PC-3 (cell line): ENCODE measurements around the gene HEPACAM2. TPM values are rescaled to one million over a fixed set of nuclear protein-coding genes. Genes with fewer than 3 reads are reported as not detected.
A peak's percentile ranks its signal among the peaks of the same experiment; 100 is the strongest.

ENCODE experiments used
- ATAC-seq: fragments of 200-7000 bp; cut with Tn5 transposase; 2 replicates; pipeline ENCODE4 v1.9.1; 2020; ENCODE audit warnings: mild to moderate bottlenecking, moderate library complexity
- BruUV-seq: library from RNA; stranded (reverse); fragments of 400-500 nt; replicated peaks from 2 replicates; lab custom pipeline; 2021; lab: Mats Ljungman, UMichigan
- CTCF ChIA-PET: fragments of 300-600 bp; sonication (Branson Sonifier 250); formaldehyde crosslinking; loops from one replicate; lab custom pipeline; 2022; ENCODE audit warnings: antibody characterized with exemption; lab: Charles Lee
- POLR2A ChIA-PET: fragments of 300-600 bp; sonication (Branson Sonifier 250); formaldehyde crosslinking; loops from one replicate; lab custom pipeline; 2022; ENCODE audit warnings: antibody characterized with exemption; ENCODE audit not compliant: unreplicated experiment; lab: Charles Lee
- DNase-seq: peaks from one replicate; pipeline ENCODE4 v3.0.0-alpha.2; 2015
- H2AFZ ChIP-seq: fragments of 300-600 bp; sonication (generic); 2 replicates; pipeline ENCODE4 v1.6.0; 2016; ENCODE audit warnings: antibody characterized with exemption, low read length
- H3F3A ChIP-seq: fragments of 300-600 bp; sonication (generic); one replicate; pipeline ENCODE4 v1.6.0; 2017; ENCODE audit warnings: antibody characterized with exemption, low read length, control low read depth, mild to moderate bottlenecking; ENCODE audit not compliant: unreplicated experiment
- H3K27ac ChIP-seq: fragments of 300-600 bp; sonication (generic); 2 replicates; pipeline ENCODE4 v1.5.1; 2016; ENCODE audit warnings: mild to moderate bottlenecking, low read length
- H3K27me3 ChIP-seq: fragments of 300-600 bp; sonication (generic); 2 replicates; pipeline ENCODE4 v1.6.1; 2016; ENCODE audit warnings: low read length, mixed read lengths
- H3K36me3 ChIP-seq: fragments of 300-600 bp; sonication (generic); 2 replicates; pipeline ENCODE4 v1.6.1; 2016; ENCODE audit warnings: low read depth, mixed run types, low read length, mixed read lengths
- H3K4me1 ChIP-seq: fragments of 300-600 bp; sonication (generic); 2 replicates; pipeline ENCODE4 v1.5.1; 2016; ENCODE audit warnings: low read length; ENCODE audit not compliant: insufficient read depth
- H3K4me2 ChIP-seq: fragments of 300-600 bp; sonication (generic); 2 replicates; pipeline ENCODE4 v1.6.0; 2016; ENCODE audit warnings: low read length
- H3K4me3 ChIP-seq: fragments of 300-600 bp; sonication (generic); 2 replicates; pipeline ENCODE4 v1.5.1; 2016; ENCODE audit warnings: mild to moderate bottlenecking, low read length, mixed read lengths
- H3K79me2 ChIP-seq: fragments of 300-600 bp; sonication (generic); 2 replicates; pipeline ENCODE4 v1.6.1; 2017; ENCODE audit warnings: low read length, mixed read lengths
- H3K9ac ChIP-seq: fragments of 300-600 bp; sonication (generic); 2 replicates; pipeline ENCODE4 v1.6.0; 2016; ENCODE audit warnings: mild to moderate bottlenecking, low read length
- H3K9me2 ChIP-seq: fragments of 300-600 bp; sonication (generic); replicated peaks from 2 replicates; pipeline ENCODE4 v1.6.1; 2016; ENCODE audit warnings: mixed run types, low read length, mixed read lengths
- H3K9me3 ChIP-seq: fragments of 300-600 bp; sonication (generic); 2 replicates; pipeline ENCODE4 v1.6.1; 2016; ENCODE audit warnings: low read length, mixed read lengths
- H4K20me1 ChIP-seq: fragments of 300-600 bp; sonication (generic); 2 replicates; pipeline ENCODE4 v1.6.1; 2016; ENCODE audit warnings: low read length, mixed read lengths
- EZH2 ChIP-seq: fragments of 300-600 bp; sonication (generic); IDR thresholded peaks from one replicate; pipeline ENCODE4 v1.6.1; 2017; ENCODE audit warnings: antibody characterized with exemption, mild to moderate bottlenecking, low read length; ENCODE audit not compliant: unreplicated experiment
- EZH2phosphoT487 ChIP-seq: fragments of 300-600 bp; sonication (generic); IDR thresholded peaks from 2 replicates; pipeline ENCODE4 v1.6.1; 2018; ENCODE audit warnings: mild to moderate bottlenecking, antibody characterized with exemption, low read length, borderline replicate concordance
- intact Hi-C: fragments of 100-400 bp; cut with micrococcal nuclease; formaldehyde crosslinking; loops from 2 replicates; pipeline ENCODE4 v1.9.0; 2023
- total RNA-seq: library from RNA; depleted of rRNA; stranded (reverse); fragments of >200 nt; gene quantifications from 2 replicates; pipeline ENCODE4 v1.2.3, GENCODE V29; 2014
- TF ChIP-seq, protein P1 (sequence below): fragments of 300-600 bp; sonication (generic); conservative IDR thresholded peaks from 2 replicates; pipeline ENCODE4 v1.5.1; 2017; ENCODE audit warnings: antibody characterized with exemption, low read depth, mild to moderate bottlenecking, low read length

HEPACAM2 gene
- total RNA-seq, 1 experiment from 2014 or later: not detected

DNA sequence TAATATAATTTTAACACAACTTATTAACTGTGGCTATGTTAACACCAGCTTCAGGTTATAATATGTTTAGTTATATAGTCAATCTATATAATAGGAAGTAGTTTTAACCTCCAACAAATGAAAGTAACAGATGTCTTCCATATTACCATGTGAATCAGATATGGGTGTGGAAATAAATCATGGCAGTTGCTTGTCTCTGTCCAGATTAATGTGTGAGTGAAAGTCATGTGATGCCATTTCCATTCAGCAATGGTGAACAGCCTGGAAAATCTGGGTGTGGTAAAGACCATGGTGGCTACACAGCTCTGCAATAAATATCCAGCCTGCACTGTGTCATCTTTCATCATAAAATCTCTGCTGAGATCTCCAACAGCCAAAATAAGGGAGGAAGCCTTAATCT is 27.8 kb downstream of the HEPACAM2 start:
- Histone ChIP-seq H3K9ac (no peak overlapping the region), H3K4me2 (no peak overlapping the region), H3K4me1 (peaks cover 24% of the 10 kb centered on the region), H3K27me3 (no peaks in the 10 kb centered on the region), H3K9me2 (no peaks in the 10 kb centered on the region), H3K79me2 (no peaks in the 10 kb centered on the region), H3F3A (no peaks in the 10 kb centered on the region), H3K36me3 (no peaks in the 10 kb centered on the region), H2AFZ (no peak overlapping the region), H3K9me3 (no peaks in the 10 kb centered on the region), H4K20me1 (no peaks in the 10 kb centered on the region), H3K4me3 (no peak overlapping the region), H3K27ac (no peak overlapping the region)
- BruUV-seq: no TSS peak
- ChIA-PET CTCF (no interaction called here), POLR2A (no interaction called here)
- no peak for ATAC-seq
- no peak for DNase-seq
- intact Hi-C loops: no loop called here
- TF ChIP-seq EZH2: no peak

DNA sequence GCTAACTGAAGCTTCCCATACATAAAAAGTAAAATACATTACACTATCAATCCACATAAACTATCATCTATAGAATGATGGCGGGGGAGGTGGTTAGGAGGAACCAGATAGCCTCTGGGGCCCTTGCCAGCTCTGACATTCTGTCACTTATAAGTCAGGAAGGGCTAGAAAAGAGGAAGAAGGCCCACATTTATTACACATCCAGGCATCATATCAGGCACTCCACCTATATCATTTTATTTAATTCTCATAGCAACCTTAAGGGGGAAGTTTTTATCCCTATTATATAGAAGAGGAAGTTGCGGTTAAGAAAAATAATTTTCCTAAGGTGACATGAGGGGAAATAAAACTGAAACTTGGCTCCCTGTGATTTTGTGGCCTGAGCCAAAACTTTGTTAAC is 29.9 kb downstream of the HEPACAM2 start:
- DNase-seq (no peak), ATAC-seq (no peak)
- Histone ChIP-seq H3K4me2 (no peak overlapping the region), H3K4me1 (peaks cover 18% of the 10 kb centered on the region), H3K9me2 (no peaks in the 10 kb centered on the region), H3K9ac (no peak overlapping the region), H3F3A (no peaks in the 10 kb centered on the region), H3K27me3 (no peaks in the 10 kb centered on the region), H4K20me1 (no peaks in the 10 kb centered on the region), H3K79me2 (no peaks in the 10 kb centered on the region), H3K27ac (no peak overlapping the region), H3K9me3 (no peaks in the 10 kb centered on the region), H2AFZ (no peak overlapping the region), H3K36me3 (no peaks in the 10 kb centered on the region), H3K4me3 (no peak overlapping the region)
- ChIA-PET POLR2A (no interaction called here), CTCF (no interaction called here)
- intact Hi-C loops: no loop called here
- no peak for TF ChIP-seq EZH2
- TF ChIP-seq, protein P1, sequence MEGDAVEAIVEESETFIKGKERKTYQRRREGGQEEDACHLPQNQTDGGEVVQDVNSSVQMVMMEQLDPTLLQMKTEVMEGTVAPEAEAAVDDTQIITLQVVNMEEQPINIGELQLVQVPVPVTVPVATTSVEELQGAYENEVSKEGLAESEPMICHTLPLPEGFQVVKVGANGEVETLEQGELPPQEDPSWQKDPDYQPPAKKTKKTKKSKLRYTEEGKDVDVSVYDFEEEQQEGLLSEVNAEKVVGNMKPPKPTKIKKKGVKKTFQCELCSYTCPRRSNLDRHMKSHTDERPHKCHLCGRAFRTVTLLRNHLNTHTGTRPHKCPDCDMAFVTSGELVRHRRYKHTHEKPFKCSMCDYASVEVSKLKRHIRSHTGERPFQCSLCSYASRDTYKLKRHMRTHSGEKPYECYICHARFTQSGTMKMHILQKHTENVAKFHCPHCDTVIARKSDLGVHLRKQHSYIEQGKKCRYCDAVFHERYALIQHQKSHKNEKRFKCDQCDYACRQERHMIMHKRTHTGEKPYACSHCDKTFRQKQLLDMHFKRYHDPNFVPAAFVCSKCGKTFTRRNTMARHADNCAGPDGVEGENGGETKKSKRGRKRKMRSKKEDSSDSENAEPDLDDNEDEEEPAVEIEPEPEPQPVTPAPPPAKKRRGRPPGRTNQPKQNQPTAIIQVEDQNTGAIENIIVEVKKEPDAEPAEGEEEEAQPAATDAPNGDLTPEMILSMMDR: no peak
- TF ChIP-seq EZH2phosphoT487: no peak
- BruUV-seq: no TSS peak

DNA sequence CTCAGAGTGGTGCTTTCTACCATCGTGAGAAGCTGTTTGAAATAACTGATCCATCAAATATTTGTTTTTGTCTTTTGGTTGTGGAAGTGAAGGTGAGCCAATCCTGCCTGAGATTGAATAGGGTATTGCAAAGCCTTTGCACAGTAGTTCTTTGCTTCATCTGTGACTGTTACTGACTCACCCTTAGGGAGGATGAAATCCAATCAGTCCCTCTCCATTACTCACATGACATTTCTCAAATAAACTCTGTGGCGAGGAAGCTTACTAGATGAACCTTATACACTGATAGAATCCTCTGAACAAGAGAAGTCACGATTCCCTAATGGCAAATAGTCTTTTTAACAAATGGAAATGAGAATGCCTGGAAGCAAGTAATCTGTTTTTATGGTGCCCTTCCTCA is 31.9 kb downstream of the HEPACAM2 start:
- no TSS peak for BruUV-seq

More for the DNA sequence above, 31.9 kb downstream of the HEPACAM2 start:
- no peaks in the 10 kb centered on the region for H3K9me3 ChIP-seq
- DNase-seq (peak; percentile 85), ATAC-seq (peak; percentile 94)
- no peaks in the 10 kb centered on the region for H3F3A ChIP-seq
- H3K27ac ChIP-seq: peak overlapping the region; percentile 59
- peak overlapping the region; percentile 21; the same call in 1 of the 2 replicates for H3K9ac ChIP-seq
- ChIA-PET CTCF (no interaction called here), POLR2A (interaction anchor here (0.5 kb wide), 1 partner anchor 358 kb away, joined by 11 read pairs; the partner anchor contains the start of gene CDK6)
- H3K79me2 ChIP-seq: no peaks in the 10 kb centered on the region
- no peak overlapping the region for H3K4me3 ChIP-seq
- no peaks in the 10 kb centered on the region for H3K36me3 ChIP-seq
- peak overlapping the region; percentile 56 for H3K4me2 ChIP-seq
- H2AFZ ChIP-seq: peak overlapping the region; percentile 49
- intact Hi-C loops: loop anchor here (1.0 kb wide), 1 partner anchor 9 kb away; no protein-coding TSS in a partner anchor
- H3K9me2 ChIP-seq: no peaks in the 10 kb centered on the region
- no peaks in the 10 kb centered on the region for H4K20me1 ChIP-seq
- TF ChIP-seq, protein P1: no peak
- TF ChIP-seq EZH2phosphoT487 (no peak), EZH2 (no peak)
- H3K4me1 ChIP-seq: peaks cover 18% of the 10 kb centered on the region
- no peaks in the 10 kb centered on the region for H3K27me3 ChIP-seq
